Midbrain (tissue), 1 donor: ENCODE results near the gene TMEM61.
"Not testable (repeated sequence)": the region's sequence is repeated elsewhere in the genome, so short reads cannot be mapped to it uniquely, and the experiment has no call there.

Source experiments
- DNase-seq: peaks from one replicate; lab custom pipeline; 2025; lab: John Stamatoyannopoulos, UW

Gene TMEM61

GRCh38 chr1:55001311-55001710 lies 20.9 kb downstream of the TMEM61 start:
- no peak for DNase-seq

- DNase-seq = no peak
Observed at GRCh38 chr1:55002686-55003085, 22.3 kb downstream of the TMEM61 start.

- DNase-seq = no peak
Observed at GRCh38 chr1:55005351-55006140, 25.1 kb downstream of the TMEM61 start.

- no peak for DNase-seq
Observed at GRCh38 chr1:55006931-55007330, 26.5 kb downstream of the TMEM61 start.

- DNase-seq = no peak
Observed at GRCh38 chr1:55007625-55008024, 27.2 kb downstream of the TMEM61 start.

GRCh38 chr1:55010194-55010886 lies 29.9 kb downstream of the TMEM61 start:
- no peak for DNase-seq

- DNase-seq = no peak
Observed at GRCh38 chr1:55010887-55011217, 30.4 kb downstream of the TMEM61 start.

GRCh38 chr1:55012661-55013060 lies 32.2 kb downstream of the TMEM61 start:
- DNase-seq = no peak

GRCh38 chr1:55015123-55015522 lies 34.7 kb downstream of the TMEM61 start:
- DNase-seq = no peak

- no peak for DNase-seq
Observed at GRCh38 chr1:55015731-55016620, 35.5 kb downstream of the TMEM61 start.

GRCh38 chr1:55018395-55018794 lies 38.0 kb downstream of the TMEM61 start:
- DNase-seq = no peak

- DNase-seq = peak; percentile 68
Observed at GRCh38 chr1:55021942-55022546, 41.6 kb downstream of the TMEM61 start.

GRCh38 chr1:55024163-55024562 lies 43.7 kb downstream of the TMEM61 start:
- DNase-seq = not testable (repeated sequence)

- DNase-seq = not testable (repeated sequence)
Observed at GRCh38 chr1:55026682-55027081, 46.3 kb downstream of the TMEM61 start.

- DNase-seq = not testable (repeated sequence)
Observed at GRCh38 chr1:55031098-55031497, 50.7 kb downstream of the TMEM61 start.

GRCh38 chr1:55033265-55033614 lies 52.8 kb downstream of the TMEM61 start:
- DNase-seq = no peak

GRCh38 chr1:55034476-55035133 lies 54.2 kb downstream of the TMEM61 start:
- DNase-seq = no peak

- DNase-seq = no peak
Observed at GRCh38 chr1:55035904-55036303, 55.5 kb downstream of the TMEM61 start.

- no peak for DNase-seq
Observed at GRCh38 chr1:55037733-55038551, 57.5 kb downstream of the TMEM61 start.

- DNase-seq = no peak
Observed at GRCh38 chr1:55038552-55038838, 58.1 kb downstream of the TMEM61 start.

GRCh38 chr1:55038974-55039341 lies 58.5 kb downstream of the TMEM61 start:
- DNase-seq = no peak
